GM12878 (cell line): ENCODE data around the gene LRP3. TPM values are rescaled to one million over a fixed set of nuclear protein-coding genes. Genes with fewer than 3 reads are reported as not detected.

ENCODE experiments used
- ATAC-seq: fragments of 200-7000 bp; cut with Tn5 transposase; 3 replicates; pipeline ENCODE4 v1.9.1; 2020; ENCODE audit warnings: mild to moderate bottlenecking, moderate library complexity
- BruUV-seq: library from RNA; stranded (reverse); fragments of 400-500 nt; replicated peaks from 2 replicates; lab custom pipeline; 2021; lab: Mats Ljungman, UMichigan
- CTCF ChIA-PET: fragments of 300-600 bp; sonication (Branson Sonifier 250); formaldehyde crosslinking; extraction: SDS; loops from one replicate; lab custom pipeline; 2021; ENCODE audit warnings: inconsistent platforms; lab: Yijun Ruan, JAX
- POLR2A ChIA-PET: fragments of 350-600 bp; formaldehyde crosslinking; extraction: SDS; loops from one replicate; lab custom pipeline; 2021; ENCODE audit warnings: inconsistent platforms; lab: Charles Lee
- RAD21 ChIA-PET: fragments of 300-600 bp; sonication (Branson Sonifier 250); formaldehyde crosslinking; loops from one replicate; lab custom pipeline; 2023; ENCODE audit warnings: antibody characterized with exemption; ENCODE audit not compliant: unreplicated experiment; lab: Charles Lee
- SMC1A ChIA-PET: fragments of 300-600 bp; sonication (Branson Sonifier 250); formaldehyde crosslinking; loops from one replicate; lab custom pipeline; 2023; ENCODE audit not compliant: unreplicated experiment, uncharacterized antibody; lab: Charles Lee
- DNase-seq: peaks from one replicate; pipeline ENCODE4 v3.0.0-alpha.2; 2011; ENCODE audit warnings: low read depth, low spot score
- FAIRE-seq: peaks from 3 replicates; lab custom pipeline; 2011; peaks lifted over from hg19 to GRCh38; lab: Jason Lieb, UNC
- H2AFZ ChIP-seq: 2 replicates; pipeline ENCODE4 v1.6.0; 2011; ENCODE audit warnings: low read depth, low read length, control low read depth; ENCODE audit not compliant: control insufficient read depth
- H3K27ac ChIP-seq: 2 replicates; pipeline ENCODE4 v1.5.1; 2011; ENCODE audit warnings: control low read depth; ENCODE audit not compliant: control insufficient read depth, insufficient read depth
- H3K27me3 ChIP-seq, 2 experiments: replicated peaks in 1 of 2; 2 replicates each; pipeline versions ENCODE4 v1.6.0 to v1.6.1; 2011; ENCODE audit warnings: low read length in 1 of 2; ENCODE audit not compliant: control insufficient read depth in 2 of 2, insufficient read depth in 2 of 2
- H3K36me3 ChIP-seq, 2 experiments: 2 replicates each; pipeline ENCODE4 v1.5.1; 2011; ENCODE audit warnings: low read length in 1 of 2; ENCODE audit not compliant: control insufficient read depth in 2 of 2, insufficient read depth in 2 of 2
- H3K4me1 ChIP-seq: 2 replicates; pipeline ENCODE4 v1.6.1; 2011; ENCODE audit warnings: mild to moderate bottlenecking, low read length, moderate library complexity, mixed read lengths; ENCODE audit not compliant: control insufficient read depth, insufficient read depth
- H3K4me2 ChIP-seq: 2 replicates; pipeline ENCODE4 v1.6.0; 2011; ENCODE audit warnings: control low read depth; ENCODE audit not compliant: control insufficient read depth, insufficient read depth
- H3K4me3 ChIP-seq: fragments of 200-600 bp; sonication (generic); 2 replicates; pipeline ENCODE4 v1.5.1; 2016
- H3K79me2 ChIP-seq: 2 replicates; pipeline ENCODE4 v1.6.0; 2011; ENCODE audit warnings: low read length; ENCODE audit not compliant: control insufficient read depth, insufficient read depth
- H3K9ac ChIP-seq: 2 replicates; pipeline ENCODE4 v1.8.0; 2011; ENCODE audit warnings: low read length, control low read depth, mixed read lengths; ENCODE audit not compliant: control insufficient read depth, insufficient read depth
- H3K9me3 ChIP-seq: replicated peaks from 3 replicates; pipeline ENCODE4 v1.5.1; 2011; ENCODE audit warnings: mild to moderate bottlenecking, low read length; ENCODE audit not compliant: control insufficient read depth, insufficient read depth
- H4K20me1 ChIP-seq: 2 replicates; pipeline ENCODE4 v1.6.0; 2011; ENCODE audit not compliant: control insufficient read depth, insufficient read depth
- BMI1 ChIP-seq: fragments of 450-650 bp; IDR thresholded peaks from 2 replicates; pipeline ENCODE4 v1.6.1; 2016; ENCODE audit warnings: mild to moderate bottlenecking, moderate library complexity, borderline replicate concordance
- CBFB ChIP-seq: IDR thresholded peaks from 2 replicates; pipeline ENCODE4 v1.6.1; 2016; ENCODE audit warnings: antibody characterized with exemption, low read depth
- CBX5 ChIP-seq: sonication (generic); IDR thresholded peaks from 2 replicates; pipeline ENCODE4 v1.6.1; 2016; ENCODE audit warnings: low read depth, moderate library complexity, mild to moderate bottlenecking, inconsistent platforms
- CHD2 ChIP-seq: IDR thresholded peaks from 2 replicates; pipeline ENCODE4 v1.6.1; 2011; ENCODE audit warnings: low read depth, low read length, improper control_type of control experiment, borderline replicate concordance
- NRF1 ChIP-seq: conservative IDR thresholded peaks from 2 replicates; pipeline ENCODE4 v1.6.1; 2011; ENCODE audit warnings: mild to moderate bottlenecking, low read depth, low read length, improper control_type of control experiment
- POLR2AphosphoS5 ChIP-seq: IDR thresholded peaks from 2 replicates; pipeline ENCODE4 v1.6.1; 2011; ENCODE audit warnings: mild to moderate bottlenecking, low read length, inconsistent platforms
- RELA ChIP-seq: fragments of 450-650 bp; IDR thresholded peaks from 2 replicates; pipeline ENCODE4 v1.8.0; 2014; ENCODE audit warnings: borderline replicate concordance; ENCODE audit not compliant: partially characterized antibody
- SMAD1 ChIP-seq: fragments of 450-650 bp; IDR thresholded peaks from 2 replicates; pipeline ENCODE4 v1.6.1; 2018; ENCODE audit warnings: mild to moderate bottlenecking, low read depth; ENCODE audit not compliant: partially characterized antibody
- SREBF2 ChIP-seq: IDR thresholded peaks from 2 replicates; pipeline ENCODE4 v1.6.1; 2012; ENCODE audit warnings: mild to moderate bottlenecking, low read length
- TARDBP ChIP-seq: IDR thresholded peaks from 2 replicates; pipeline ENCODE4 v1.6.1; 2016; ENCODE audit warnings: borderline replicate concordance
- WGBS: methylation state at CpG from one replicate; pipeline ENCODE4 v1.1.6; 2016; ENCODE audit warnings: low lambda C conversion rate; ENCODE audit not compliant: insufficient replicate concordance, insufficient coverage; ENCODE audit errors: missing lambda C conversion rate; 5-methylcytosine and 5-hydroxymethylcytosine counted together
- in situ Hi-C: fragments of 300-500 bp; cut with MboI; formaldehyde crosslinking; loops from 9 replicates; pipeline ENCODE4 v1.14.3; 2018; ENCODE audit warnings: mixed read lengths
- intact Hi-C: fragments of 100-400 bp; cut with micrococcal nuclease; formaldehyde crosslinking; loops from one replicate; pipeline ENCODE4 v1.14.2; 2022; ENCODE audit not compliant: unreplicated experiment
- polyA plus RNA-seq, 11 experiments: library from polyadenylated mRNA; depleted of rRNA in 4 of 11; unstranded in 6 of 11; stranded (reverse) in 5 of 11; fragments of >200 nt; fragmentation: Nextera tagmentation in 4 of 11; fragmentation: Illumina TruSeq in 1 of 11; extraction: Ambion mirVana in 4 of 11; extraction: Trizol in 1 of 11; gene quantifications; 1 replicate in 1 of 11; 2 replicates in 10 of 11; pipeline versions ENCODE4 v1.2.1 to v1.2.3, GENCODE V29; 2011 to 2016; ENCODE audit warnings: inconsistent platforms in 2 of 11, missing spikeins in 2 of 11, low read depth in 1 of 11
- total RNA-seq, 4 experiments: library from RNA; depleted of rRNA in 3 of 4; stranded (reverse); fragments of >200 nt in 3 of 4; fragmentation: Illumina TruSeq in 1 of 4; extraction: Trizol in 1 of 4; gene quantifications; 2 replicates each; pipeline versions ENCODE4 v1.2.1 to v1.2.3, GENCODE V29; 2013 to 2021
- TF ChIP-seq, protein P1 (sequence below): fragments of 450-650 bp; IDR thresholded peaks from 2 replicates; pipeline ENCODE4 v1.6.1; 2017; ENCODE audit warnings: mild to moderate bottlenecking, moderate library complexity
- TF ChIP-seq, protein P2 (sequence below): fragments of 450-650 bp; IDR thresholded peaks from 2 replicates; pipeline ENCODE4 v1.6.1; 2018; ENCODE audit warnings: borderline replicate concordance, mild to moderate bottlenecking; ENCODE audit not compliant: partially characterized antibody
- TF ChIP-seq, protein P3 (sequence below): IDR thresholded peaks from 2 replicates; pipeline ENCODE4 v1.6.1; 2012; ENCODE audit warnings: low read depth, low read length, improper control_type of control experiment
- TF ChIP-seq, protein P4 (sequence below): fragments of 450-650 bp; IDR thresholded peaks from 2 replicates; pipeline ENCODE4 v1.6.1; 2017; ENCODE audit warnings: low read depth, mild to moderate bottlenecking, moderate library complexity

Gene LRP3
- total and polyA plus RNA-seq, 10 of the 15 experiments (the other 5 are each of a cell fraction or from before 2014, with no cell fraction given), result 0.12 to 3.2 (median 0.64) TPM; not detected in 2

DNA sequence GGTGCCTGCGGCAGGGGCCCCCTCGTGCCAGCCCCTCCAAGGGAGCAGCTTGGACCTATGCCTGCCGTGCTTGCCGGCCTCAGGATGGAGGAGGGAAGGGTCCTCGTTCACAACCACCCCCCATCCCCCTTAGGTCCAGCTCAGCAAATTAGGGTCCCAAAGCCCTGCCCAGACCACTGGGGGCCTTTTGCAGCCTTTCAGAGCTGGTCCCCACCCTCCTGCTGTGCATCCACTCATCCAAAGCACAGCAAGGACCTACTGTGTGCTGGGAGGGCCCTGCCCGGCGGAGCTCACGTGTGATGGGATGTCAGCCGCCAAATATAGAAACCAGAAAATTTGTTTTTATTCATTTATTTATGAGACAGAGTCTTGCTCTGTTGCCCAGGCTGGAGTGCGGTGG, 48.0 kb downstream of the LRP3 start:
- intact Hi-C loops, result no loop called here
- H3K4me2 ChIP-seq, result no peak overlapping the region
- RAD21 ChIA-PET, result interaction anchor here (0.7 to 1.1 kb wide), 3 partner anchors 16 to 178 kb away, joined by 3 to 4 read pairs (median 4); no protein-coding TSS in a partner anchor
- H3K79me2 ChIP-seq, result no peaks in the 10 kb centered on the region
- no peak for DNase-seq
- SMC1A ChIA-PET, result interaction anchor here (1.2 kb wide), 1 partner anchor 162 kb away, joined by 3 read pairs; no protein-coding TSS in a partner anchor
- no peak for ATAC-seq
- no peaks in the 10 kb centered on the region for H3K36me3 ChIP-seq
- H3K9me3 ChIP-seq, result no peaks in the 10 kb centered on the region; the same call in 1 of the 3 replicates
- TF ChIP-seq, protein P1, sequence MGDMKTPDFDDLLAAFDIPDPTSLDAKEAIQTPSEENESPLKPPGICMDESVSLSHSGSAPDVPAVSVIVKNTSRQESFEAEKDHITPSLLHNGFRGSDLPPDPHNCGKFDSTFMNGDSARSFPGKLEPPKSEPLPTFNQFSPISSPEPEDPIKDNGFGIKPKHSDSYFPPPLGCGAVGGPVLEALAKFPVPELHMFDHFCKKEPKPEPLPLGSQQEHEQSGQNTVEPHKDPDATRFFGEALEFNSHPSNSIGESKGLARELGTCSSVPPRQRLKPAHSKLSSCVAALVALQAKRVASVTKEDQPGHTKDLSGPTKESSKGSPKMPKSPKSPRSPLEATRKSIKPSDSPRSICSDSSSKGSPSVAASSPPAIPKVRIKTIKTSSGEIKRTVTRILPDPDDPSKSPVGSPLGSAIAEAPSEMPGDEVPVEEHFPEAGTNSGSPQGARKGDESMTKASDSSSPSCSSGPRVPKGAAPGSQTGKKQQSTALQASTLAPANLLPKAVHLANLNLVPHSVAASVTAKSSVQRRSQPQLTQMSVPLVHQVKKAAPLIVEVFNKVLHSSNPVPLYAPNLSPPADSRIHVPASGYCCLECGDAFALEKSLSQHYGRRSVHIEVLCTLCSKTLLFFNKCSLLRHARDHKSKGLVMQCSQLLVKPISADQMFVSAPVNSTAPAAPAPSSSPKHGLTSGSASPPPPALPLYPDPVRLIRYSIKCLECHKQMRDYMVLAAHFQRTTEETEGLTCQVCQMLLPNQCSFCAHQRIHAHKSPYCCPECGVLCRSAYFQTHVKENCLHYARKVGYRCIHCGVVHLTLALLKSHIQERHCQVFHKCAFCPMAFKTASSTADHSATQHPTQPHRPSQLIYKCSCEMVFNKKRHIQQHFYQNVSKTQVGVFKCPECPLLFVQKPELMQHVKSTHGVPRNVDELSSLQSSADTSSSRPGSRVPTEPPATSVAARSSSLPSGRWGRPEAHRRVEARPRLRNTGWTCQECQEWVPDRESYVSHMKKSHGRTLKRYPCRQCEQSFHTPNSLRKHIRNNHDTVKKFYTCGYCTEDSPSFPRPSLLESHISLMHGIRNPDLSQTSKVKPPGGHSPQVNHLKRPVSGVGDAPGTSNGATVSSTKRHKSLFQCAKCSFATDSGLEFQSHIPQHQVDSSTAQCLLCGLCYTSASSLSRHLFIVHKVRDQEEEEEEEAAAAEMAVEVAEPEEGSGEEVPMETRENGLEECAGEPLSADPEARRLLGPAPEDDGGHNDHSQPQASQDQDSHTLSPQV, result no peak
- TF ChIP-seq POLR2AphosphoS5 (no peak), CHD2 (no peak), RELA (no peak), NRF1 (no peak), SMAD1 (no peak), SREBF2 (no peak), TARDBP (no peak), CBFB (no peak), CBX5 (no peak), BMI1 (no peak)
- TF ChIP-seq, protein P2, sequence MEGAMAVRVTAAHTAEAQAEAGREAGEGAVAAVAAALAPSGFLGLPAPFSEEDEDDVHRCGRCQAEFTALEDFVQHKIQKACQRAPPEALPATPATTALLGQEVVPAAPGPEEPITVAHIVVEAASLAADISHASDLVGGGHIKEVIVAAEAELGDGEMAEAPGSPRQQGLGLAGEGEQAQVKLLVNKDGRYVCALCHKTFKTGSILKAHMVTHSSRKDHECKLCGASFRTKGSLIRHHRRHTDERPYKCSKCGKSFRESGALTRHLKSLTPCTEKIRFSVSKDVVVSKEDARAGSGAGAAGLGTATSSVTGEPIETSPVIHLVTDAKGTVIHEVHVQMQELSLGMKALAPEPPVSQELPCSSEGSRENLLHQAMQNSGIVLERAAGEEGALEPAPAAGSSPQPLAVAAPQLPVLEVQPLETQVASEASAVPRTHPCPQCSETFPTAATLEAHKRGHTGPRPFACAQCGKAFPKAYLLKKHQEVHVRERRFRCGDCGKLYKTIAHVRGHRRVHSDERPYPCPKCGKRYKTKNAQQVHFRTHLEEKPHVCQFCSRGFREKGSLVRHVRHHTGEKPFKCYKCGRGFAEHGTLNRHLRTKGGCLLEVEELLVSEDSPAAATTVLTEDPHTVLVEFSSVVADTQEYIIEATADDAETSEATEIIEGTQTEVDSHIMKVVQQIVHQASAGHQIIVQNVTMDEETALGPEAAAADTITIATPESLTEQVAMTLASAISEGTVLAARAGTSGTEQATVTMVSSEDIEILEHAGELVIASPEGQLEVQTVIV, result no peak
- TF ChIP-seq, protein P3, sequence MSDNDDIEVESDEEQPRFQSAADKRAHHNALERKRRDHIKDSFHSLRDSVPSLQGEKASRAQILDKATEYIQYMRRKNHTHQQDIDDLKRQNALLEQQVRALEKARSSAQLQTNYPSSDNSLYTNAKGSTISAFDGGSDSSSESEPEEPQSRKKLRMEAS, result no peak
- TF ChIP-seq, protein P4, sequence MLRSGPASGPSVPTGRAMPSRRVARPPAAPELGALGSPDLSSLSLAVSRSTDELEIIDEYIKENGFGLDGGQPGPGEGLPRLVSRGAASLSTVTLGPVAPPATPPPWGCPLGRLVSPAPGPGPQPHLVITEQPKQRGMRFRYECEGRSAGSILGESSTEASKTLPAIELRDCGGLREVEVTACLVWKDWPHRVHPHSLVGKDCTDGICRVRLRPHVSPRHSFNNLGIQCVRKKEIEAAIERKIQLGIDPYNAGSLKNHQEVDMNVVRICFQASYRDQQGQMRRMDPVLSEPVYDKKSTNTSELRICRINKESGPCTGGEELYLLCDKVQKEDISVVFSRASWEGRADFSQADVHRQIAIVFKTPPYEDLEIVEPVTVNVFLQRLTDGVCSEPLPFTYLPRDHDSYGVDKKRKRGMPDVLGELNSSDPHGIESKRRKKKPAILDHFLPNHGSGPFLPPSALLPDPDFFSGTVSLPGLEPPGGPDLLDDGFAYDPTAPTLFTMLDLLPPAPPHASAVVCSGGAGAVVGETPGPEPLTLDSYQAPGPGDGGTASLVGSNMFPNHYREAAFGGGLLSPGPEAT, result no peak
- no peak overlapping the region for H3K4me3 ChIP-seq
- H3K4me1 ChIP-seq, result no peaks in the 10 kb centered on the region
- in situ Hi-C loops, result loop anchor here (25.0 kb wide), 1 partner anchor 520 kb away; no protein-coding TSS in a partner anchor
- CTCF ChIA-PET, result interaction anchor here (0.5 to 1.7 kb wide), 7 partner anchors 83 to 536 kb away, joined by 3 to 17 read pairs (median 3); no protein-coding TSS in a partner anchor
- H3K9ac ChIP-seq, result no peak overlapping the region
- H3K27me3 ChIP-seq, result peaks cover 0 to 3% of the 10 kb centered on the region in 2 experiments; a peak in 1 of 4 replicates
- WGBS, result 24% methylated on average over 10 of the region's 10 CpGs
- H4K20me1 ChIP-seq, result no peaks in the 10 kb centered on the region
- POLR2A ChIA-PET, result no interaction called here
- no TSS peak for BruUV-seq
- FAIRE-seq, result no peak
- no peak overlapping the region for H2AFZ ChIP-seq
- H3K27ac ChIP-seq, result no peak overlapping the region
